ENCODE data around the gene RGS1. TPM values are rescaled to one million over a fixed set of nuclear protein-coding genes. Genes with fewer than 3 reads are reported as not detected.

Gene RGS1
- total and polyA plus RNA-seq, 2 of the 8 experiments (the other 6 are each of a cell fraction or from before 2014, with no cell fraction given) = not detected

GRCh38 chr1:192527111-192527795 lies 48.3 kb upstream of the RGS1 start:
- Histone ChIP-seq H3K14ac (ENCODE audit: insufficient read length) (no peak overlapping the region), H3K9me3 (ENCODE audit: insufficient read depth in 2 of 2, low read depth in 1 of 2, low read length in 1 of 2) (no peaks in the 10 kb centered on the region), H3K4me1 (replicated peaks in 1 of 4; ENCODE audit: control insufficient read depth in 3 of 4, insufficient read depth in 4 of 4, low read length in 3 of 4) (no peaks in the 10 kb centered on the region), H3K4me3 (ENCODE audit: extremely low read depth in 1 of 4, insufficient read depth in 2 of 4, low read depth in 3 of 4, low read length in 4 of 4) (no peak overlapping the region), H3K79me2 (ENCODE audit: control insufficient read depth in 1 of 2, insufficient read depth in 2 of 2, low read length in 2 of 2) (no peaks in the 10 kb centered on the region), H3K9ac (replicated peaks in 1 of 4; ENCODE audit: extremely low read depth in 1 of 4, low read depth in 3 of 4, low read length in 3 of 4) (no peak overlapping the region), H3K56ac (replicated peaks; ENCODE audit: insufficient read length, low read depth, low read length) (no peak overlapping the region), H3K23me2 (ENCODE audit: low read depth, low read length) (no peaks in the 10 kb centered on the region), H2AK5ac (ENCODE audit: low read depth, low read length) (no peak overlapping the region), H3K4ac (replicated peaks; ENCODE audit: insufficient read length, low read depth, low read length) (no peak overlapping the region), H3K4me2 (ENCODE audit: insufficient read depth in 1 of 2, low read depth in 2 of 2, low read length in 2 of 2) (no peak overlapping the region), H2BK120ac (replicated peaks; ENCODE audit: low read depth, low read length) (no peak overlapping the region), H2BK12ac (ENCODE audit: low read depth, low read length) (no peak overlapping the region), H3K36me3 (ENCODE audit: control insufficient read depth in 2 of 4, insufficient read depth in 4 of 4, low read length in 3 of 4) (no peaks in the 10 kb centered on the region), H4K20me1 (replicated peaks in 1 of 2; ENCODE audit: control insufficient read depth in 1 of 2, insufficient read depth in 2 of 2, low read length in 2 of 2) (no peaks in the 10 kb centered on the region), H3K23ac (ENCODE audit: insufficient read length) (no peak overlapping the region), H2BK15ac (ENCODE audit: low read length) (no peak overlapping the region), H2AFZ (ENCODE audit: low read length) (no peak overlapping the region), H3K79me1 (ENCODE audit: low read depth, low read length) (no peaks in the 10 kb centered on the region), H4K5ac (ENCODE audit: insufficient read length, low read depth, low read length) (no peak overlapping the region), H3K27ac (ENCODE audit: low read depth, low read length) (no peak overlapping the region), H2BK20ac (ENCODE audit: low read length) (no peak overlapping the region), H3K18ac (ENCODE audit: extremely low read depth, low read length) (no peak overlapping the region), H3K27me3 (replicated peaks in 1 of 4; ENCODE audit: control insufficient read depth in 3 of 4, extremely low read depth in 1 of 4, insufficient read depth in 3 of 4, low read length in 3 of 4) (no peaks in the 10 kb centered on the region), H4K8ac (ENCODE audit: extremely low read depth, insufficient read depth, low read length) (no peak overlapping the region), H4K91ac (replicated peaks; ENCODE audit: insufficient read length, low read length) (no peak overlapping the region), H2BK5ac (ENCODE audit: low read depth, low read length) (no peak overlapping the region)
- ChIA-PET POLR2A (ENCODE audit: partially characterized antibody) (no interaction called here), CTCF (ENCODE audit: partially characterized antibody) (interaction anchor here (1.0 to 1.5 kb wide), 2 partner anchors 51 to 59 kb away, joined by 3 to 4 read pairs; no protein-coding TSS in a partner anchor)
- WGBS, 2 experiments (ENCODE audit: extremely low coverage in 1 of 2, insufficient coverage in 1 of 2, insufficient read length in 1 of 2, insufficient replicate concordance in 2 of 2, low coverage in 1 of 2, low lambda C conversion rate in 2 of 2, missing lambda C conversion rate in 1 of 2) = 92% methylated on average over 5 of the region's 5 CpGs; no CpG with 5 or more reads in 1 of the 2 experiments
- no peak for FAIRE-seq
- TF ChIP-seq RBBP5 (IDR thresholded peaks at IDR 0.05; ENCODE audit: borderline replicate concordance, low read depth, low read length) (no peak), CHD2 (IDR thresholded peaks at IDR 0.05; ENCODE audit: low read length) (no peak)
- no peak for DNase-seq (ENCODE audit: low read depth in 1 of 2, low spot score in 2 of 2)
